Activated CD8-positive, alpha-beta memory T cell treated with anti-CD3 and anti-CD28 coated beads for 24 hours (primary cell): ENCODE measurements around the gene ATP1A4.

ENCODE experiments used
- DNase-seq: peaks from one replicate; pipeline ENCODE4 v3.0.0-alpha.2; 2020

ATP1A4 gene

DNA sequence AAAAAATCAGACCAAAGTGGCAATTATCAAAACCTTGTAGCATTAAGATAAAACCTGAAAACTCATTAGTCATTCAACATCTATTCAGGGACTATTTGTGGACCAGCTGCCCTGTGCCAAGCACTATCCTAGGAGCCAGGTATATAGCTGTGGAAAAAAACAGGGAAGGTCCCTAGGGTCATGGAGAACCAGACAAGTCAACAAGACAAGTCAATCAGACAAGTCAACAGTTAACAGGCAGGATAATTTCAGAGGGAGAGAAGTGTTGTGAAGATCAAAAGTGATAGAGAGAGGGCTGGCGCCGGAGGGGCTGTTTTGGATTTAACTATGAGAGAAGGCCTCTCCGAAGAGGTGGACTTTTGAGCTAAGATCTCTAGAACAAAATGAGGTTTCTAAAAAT is 3.3 kb upstream of the ATP1A4 start:
- no peak for DNase-seq

GRCh38 chr1:160149233-160149632 is 2.2 kb upstream of the ATP1A4 start:
- no peak for DNase-seq

GRCh38 chr1:160149716-160150115 is 1.7 kb upstream of the ATP1A4 start:
- no peak for DNase-seq

DNA sequence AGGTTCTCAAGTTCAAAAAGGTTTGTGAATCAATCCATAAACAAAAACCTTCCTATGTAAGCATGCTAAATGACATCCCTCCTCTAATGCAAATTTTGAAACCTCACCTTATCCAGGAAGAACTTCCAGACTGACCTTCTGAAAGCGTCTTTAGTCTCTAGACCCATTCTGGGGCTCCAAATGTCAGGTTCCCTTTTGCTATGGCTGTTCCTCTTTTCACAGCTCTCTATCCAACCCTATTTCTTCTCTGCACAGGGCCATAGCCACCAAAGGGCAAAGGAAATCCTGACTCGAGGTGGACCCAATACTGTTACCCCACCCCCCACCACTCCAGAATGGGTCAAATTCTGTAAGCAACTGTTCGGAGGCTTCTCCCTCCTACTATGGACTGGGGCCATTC is 3.4 kb downstream of the ATP1A4 start:
- no peak for DNase-seq

DNA sequence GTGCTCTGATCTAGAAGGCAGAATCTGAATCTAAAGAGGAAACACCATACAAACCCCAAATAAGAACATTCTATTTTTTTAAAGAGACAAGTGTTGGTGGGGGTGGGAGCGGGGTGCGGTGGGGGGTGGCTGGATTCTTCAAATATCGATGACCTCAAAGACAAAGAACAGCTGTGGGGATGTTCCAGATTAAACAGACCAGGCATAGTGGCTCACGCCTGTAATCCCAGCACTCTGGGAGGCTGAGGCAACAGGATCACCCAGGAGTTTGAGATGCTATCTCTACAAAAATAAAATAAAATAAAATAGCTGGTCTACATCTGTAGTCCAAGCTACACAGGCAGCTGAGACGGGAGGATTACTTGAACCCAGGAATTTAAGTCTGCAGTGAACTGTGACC is 5.0 kb downstream of the ATP1A4 start:
- no peak for DNase-seq

- DNase-seq: no peak
These were observed 5.8 kb downstream of the ATP1A4 start for GRCh38 chr1:160157174-160157573.

DNA sequence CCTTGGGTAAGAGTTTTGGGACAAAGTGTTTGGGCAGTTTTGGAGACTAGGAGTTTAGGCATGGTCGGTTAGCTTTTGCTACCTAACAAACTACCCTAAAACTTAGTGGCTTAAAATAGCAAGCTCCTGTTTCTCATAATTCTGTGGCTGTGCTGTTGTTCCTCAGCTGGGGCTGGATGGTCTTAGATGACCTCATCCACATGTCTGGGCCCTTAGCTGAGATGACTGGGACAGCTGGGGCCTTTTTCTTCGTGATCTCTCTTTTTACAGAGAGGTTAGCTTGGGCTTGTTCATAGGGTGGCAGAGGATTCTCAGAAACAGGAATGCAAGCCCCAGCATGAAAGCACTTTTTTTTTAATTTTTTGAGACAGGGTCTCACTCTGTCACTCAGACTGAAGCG is 6.6 kb downstream of the ATP1A4 start:
- no peak for DNase-seq

DNA sequence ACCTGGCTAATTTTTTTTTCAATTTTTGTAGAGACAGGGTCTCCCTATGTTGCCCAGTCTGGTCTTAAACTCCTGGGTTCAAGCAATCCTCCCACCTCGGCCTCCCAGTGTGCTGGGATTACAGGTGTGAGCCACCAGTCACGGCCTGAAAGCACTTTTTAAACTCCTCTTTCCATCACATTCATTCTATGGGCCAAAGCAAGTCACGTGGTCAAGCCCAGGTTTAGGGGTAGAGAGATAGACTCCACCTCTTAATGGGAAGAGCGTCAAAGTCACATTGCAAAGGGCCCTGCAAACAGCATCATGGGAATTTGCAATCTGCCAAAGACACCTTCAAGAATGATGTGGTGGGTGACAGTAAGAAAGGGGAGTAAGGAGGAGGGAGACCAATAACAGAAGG is 7.1 kb downstream of the ATP1A4 start:
- no peak for DNase-seq

GRCh38 chr1:160159846-160160245 is 8.4 kb downstream of the ATP1A4 start:
- DNase-seq: no peak

DNA sequence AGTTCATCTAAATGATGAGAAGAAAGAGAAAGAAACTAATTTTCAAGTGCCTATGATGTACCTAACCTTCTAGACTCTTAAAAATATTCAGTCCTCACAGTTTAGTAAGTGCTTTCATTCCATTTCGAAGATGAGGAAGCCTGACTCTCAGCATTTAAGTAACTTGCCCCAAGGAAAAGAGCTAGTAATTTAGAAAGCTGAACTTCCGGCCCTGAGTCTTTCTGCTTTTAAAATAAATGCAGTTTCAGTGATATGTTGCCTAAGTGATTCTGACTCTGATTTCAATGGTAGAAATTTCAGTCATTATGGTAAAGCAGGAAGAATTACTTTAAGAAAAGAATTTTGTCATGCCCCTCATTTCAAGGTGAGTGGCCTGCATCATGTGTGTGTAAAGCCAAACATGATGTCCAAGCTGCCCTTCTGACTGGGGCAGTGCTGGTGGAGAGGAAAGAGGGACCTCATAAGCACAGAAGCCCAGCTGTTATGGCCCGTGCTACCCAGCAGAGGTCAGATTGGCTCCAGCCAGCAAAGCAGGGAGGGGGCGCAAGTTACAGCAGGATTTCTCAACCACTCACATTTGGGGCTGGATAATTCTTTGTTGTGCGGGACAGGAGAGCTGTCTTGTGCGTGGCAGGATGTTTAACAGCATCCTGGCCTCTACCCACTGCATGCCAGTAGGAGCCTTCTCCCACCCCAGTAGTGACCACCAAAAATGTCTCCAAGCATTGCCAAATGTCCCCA is 10.7 kb downstream of the ATP1A4 start:
- DNase-seq: no peak

- DNase-seq: no peak
These were observed 11.5 kb downstream of the ATP1A4 start for GRCh38 chr1:160162931-160163330.

GRCh38 chr1:160163615-160164014 is 12.2 kb downstream of the ATP1A4 start:
- no peak for DNase-seq

GRCh38 chr1:160164121-160164520 is 12.7 kb downstream of the ATP1A4 start:
- DNase-seq: no peak

DNA sequence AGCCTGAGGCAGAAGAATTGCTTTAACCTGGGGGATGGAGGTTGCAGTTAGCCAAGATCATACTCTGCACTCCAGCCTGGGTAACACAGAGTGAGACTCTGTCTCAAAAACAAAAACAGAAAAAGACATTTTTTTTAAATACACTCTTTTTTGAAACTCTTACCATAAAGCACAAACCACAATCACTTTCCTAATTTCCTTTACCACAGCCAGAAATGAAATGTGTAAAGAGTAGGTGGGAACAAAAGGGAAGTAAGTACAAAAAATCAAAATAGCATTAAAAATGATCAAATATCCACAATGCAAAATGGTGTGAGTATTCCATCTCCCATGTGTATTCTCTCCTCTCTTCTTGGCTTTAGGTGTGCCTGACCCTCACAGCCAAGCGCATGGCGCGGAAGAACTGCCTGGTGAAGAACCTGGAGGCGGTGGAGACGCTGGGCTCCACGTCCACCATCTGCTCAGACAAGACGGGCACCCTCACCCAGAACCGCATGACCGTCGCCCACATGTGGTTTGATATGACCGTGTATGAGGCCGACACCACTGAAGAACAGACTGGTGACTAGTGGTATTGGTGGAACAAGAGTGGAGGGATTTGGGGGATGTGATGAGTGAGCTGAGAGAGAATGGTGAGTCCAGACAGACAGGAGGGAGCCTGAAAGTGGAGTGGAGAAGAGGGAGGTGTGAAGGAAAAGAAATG is 14.9 kb downstream of the ATP1A4 start:
- DNase-seq: no peak

DNA sequence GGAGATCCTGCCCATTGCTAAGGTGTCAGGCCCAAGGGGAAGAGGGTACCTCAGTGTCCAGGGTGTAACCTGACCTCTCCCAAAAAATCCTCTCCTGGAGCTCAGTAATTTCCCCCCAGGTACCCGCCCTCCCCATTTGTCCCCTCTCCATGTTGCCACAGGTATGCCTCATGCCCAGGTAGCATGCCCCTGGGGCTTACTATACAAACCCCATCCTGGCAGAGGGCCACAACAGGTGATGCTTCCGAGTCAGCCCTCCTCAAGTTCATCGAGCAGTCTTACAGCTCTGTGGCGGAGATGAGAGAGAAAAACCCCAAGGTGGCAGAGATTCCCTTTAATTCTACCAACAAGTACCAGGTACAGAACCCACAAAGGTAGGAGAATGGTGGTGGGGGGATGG is 15.7 kb downstream of the ATP1A4 start:
- no peak for DNase-seq

GRCh38 chr1:160167580-160167979 is 16.2 kb downstream of the ATP1A4 start:
- DNase-seq: no peak

DNA sequence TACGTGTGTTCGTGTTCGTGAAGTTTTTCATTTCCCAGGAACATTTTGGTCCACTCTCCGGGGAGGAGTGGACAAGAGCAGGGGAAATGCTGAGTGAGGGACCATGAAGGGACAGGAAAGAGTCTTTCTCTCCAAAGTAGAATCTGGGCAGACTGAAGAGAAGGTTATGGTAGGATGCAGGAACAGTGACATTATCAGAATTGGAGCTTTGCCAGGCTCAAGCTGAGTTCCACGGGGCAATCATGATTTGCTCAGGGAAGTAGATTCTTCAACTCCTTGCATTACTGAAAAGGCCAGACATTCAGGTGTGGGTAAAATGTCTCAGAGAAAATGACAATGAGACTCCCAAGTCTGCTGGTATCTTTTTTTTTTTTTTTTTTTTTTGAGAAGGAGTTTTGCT is 16.6 kb downstream of the ATP1A4 start:
- no peak for DNase-seq

DNA sequence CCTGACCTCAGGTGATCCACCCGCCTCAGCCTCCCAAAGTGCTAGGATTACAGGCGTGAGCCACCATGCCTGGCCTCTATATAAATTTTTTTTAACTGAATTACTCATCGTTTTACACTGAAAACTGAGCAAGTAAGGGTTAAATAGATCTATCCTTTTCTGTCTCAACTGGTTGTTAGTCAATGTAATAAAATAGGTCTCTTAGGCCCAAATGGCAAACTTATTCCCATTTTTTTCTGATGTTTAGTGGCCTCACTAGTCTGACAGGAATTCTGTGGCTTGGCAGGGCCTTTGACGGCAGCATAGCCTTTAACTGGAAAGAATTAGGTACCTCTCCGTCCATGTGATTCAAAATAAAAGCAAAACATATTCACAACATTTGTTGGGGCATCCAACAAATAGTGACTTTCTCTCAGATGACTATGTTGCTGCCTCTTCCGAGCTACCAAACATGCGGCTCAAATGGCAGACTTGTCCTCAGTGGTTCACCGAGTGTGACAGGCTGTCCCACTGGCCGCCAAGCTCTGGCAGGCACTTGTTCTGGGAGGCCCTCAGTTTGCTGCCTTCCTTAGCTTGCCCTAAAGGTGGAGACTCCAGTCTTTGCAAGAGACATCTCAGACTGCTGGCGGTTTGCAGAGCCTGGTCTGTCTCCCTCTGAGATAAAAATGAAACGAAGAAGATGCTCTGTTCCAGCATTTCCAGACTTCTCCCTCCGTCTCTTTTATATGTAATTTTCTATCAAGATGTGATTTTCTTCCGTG is 17.4 kb downstream of the ATP1A4 start:
- DNase-seq: no peak

GRCh38 chr1:160169553-160170399 is 18.4 kb downstream of the ATP1A4 start:
- no peak for DNase-seq

DNA sequence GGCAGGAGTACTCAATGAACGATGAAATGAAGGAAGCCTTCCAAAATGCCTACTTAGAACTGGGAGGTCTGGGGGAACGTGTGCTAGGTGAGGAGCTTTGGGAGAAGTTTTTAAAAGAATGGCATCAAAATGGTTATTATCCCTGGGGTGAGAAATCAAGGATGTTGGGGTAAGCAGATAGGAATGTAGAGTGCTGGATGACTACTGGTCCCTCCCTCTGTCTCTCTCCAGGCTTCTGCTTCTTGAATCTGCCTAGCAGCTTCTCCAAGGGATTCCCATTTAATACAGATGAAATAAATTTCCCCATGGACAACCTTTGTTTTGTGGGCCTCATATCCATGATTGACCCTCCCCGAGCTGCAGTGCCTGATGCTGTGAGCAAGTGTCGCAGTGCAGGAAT is 20.0 kb downstream of the ATP1A4 start:
- no peak for DNase-seq

DNA sequence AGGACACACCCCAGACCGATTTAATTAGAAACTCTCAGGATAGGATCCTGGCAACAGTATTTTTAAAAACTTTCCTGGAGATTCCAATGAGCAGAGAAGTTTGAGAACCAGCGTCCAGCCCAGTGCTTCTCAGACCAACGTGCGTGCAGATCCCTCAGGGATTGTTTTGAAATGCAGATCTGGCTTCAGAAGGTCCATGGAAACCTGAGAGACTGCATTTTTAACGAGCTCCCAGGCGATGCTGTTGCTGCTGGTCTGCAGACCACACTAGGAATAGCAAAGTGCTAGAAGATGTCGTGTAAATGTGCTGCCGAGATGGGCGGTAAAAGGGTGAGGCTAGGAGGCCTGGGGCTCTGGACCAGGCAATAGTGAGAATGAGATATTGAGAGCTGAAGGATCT is 20.6 kb downstream of the ATP1A4 start:
- DNase-seq: no peak

DNA sequence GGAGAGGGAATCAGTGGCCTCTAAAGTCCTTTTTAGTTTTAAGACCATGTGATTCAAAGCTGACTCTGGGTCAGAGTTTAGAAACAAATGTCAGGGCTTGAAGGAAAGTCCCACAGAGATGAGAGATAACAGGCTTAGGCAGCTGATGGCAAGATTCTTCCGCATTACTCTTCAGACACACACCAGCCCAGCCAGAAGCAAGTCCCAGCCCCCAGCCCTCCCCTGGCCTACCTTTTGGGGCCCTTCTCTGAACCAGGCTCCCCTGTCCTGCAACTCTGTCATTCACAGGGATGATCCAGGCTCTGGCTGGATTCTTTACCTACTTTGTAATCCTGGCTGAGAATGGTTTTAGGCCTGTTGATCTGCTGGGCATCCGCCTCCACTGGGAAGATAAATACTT is 25.8 kb downstream of the ATP1A4 start:
- DNase-seq: no peak

- no peak for DNase-seq
These were observed 26.3 kb downstream of the ATP1A4 start for GRCh38 chr1:160177667-160178066.
